NCI-H446 treated with DMSO at 0.1 percent for 48 hours (cell line): Measurements from ENCODE around the gene KRTAP10-2.

ENCODE experiments used
- DNase-seq: peaks from one replicate; lab custom pipeline; 2025; lab: John Stamatoyannopoulos, UW

The KRTAP10-2 gene

DNA sequence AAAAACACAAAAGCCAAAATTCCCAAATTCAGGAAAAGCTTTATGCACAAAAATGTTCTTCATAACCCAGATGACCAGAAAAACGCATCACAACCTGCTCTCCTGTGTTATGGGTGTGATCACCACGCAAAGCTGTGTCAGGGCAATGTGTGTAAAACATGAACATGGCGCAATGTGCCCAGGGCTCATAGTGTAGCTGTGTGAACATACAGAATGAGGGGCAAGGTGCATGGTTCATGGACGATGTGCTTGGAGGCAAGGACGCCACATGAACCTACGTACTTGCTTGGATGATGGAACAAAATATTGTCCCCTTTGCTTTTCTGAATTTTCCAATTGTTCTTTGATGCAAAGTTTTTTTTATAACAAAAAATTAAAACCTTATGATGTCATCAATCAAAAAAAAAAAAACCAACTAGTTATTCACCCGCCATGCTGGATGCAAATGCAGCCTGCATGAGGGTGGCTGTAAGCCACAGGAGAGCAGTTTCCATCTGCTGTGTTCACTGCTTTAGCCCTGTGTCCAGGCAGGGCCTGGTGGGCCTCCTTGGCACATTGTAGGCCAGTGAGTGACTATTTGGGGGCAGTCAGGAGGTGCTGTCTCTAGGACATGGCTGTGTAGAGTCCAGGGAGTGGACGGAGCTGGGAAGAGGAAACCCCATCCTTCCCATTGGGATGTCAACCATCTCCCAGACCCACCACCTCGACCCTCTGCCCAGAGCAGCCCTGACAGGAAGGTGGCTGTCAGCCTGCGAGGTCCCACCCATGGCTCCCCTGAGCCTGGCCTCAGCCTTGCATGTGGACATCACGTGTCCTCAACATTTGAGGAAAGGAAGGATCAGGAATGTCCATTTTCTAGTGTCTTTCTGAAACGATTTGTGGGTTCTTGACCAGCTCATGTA, 25.0 kb downstream of the KRTAP10-2 start:
- DNase-seq: no peak

DNA sequence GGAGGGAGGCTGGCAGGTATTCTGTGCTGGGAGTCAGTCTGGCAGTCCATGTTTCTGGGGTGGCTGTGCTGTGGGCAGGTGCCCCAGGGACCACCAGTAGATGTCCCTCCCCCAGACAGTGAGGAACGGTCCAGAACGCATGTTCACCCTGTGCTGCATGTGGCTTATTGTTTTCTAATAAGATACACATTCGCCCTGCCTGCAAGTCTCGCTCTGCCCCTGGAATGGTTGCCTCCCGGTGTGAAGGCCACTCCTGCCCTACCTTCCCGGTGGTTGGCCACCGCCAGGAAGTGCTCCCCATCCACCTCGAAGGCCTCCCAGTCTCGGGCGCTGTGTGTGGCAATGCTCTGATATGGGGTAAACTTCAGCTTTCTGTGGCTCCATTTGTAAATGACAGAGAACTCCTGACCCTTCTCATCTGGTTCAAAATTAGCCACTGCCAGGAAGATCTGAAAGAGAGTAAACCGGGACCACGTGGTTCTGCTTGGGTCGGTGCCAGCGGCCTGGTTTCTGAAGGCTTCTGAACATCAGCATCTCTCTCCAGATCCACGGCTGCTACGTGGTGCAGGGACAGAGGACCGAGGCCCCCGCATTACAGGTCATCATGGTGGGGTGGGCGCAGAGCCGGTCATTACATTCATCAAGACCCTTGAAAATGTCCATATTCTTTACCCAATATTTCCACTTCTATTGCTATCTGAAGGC, 25.8 kb downstream of the KRTAP10-2 start:
- no peak for DNase-seq

DNA sequence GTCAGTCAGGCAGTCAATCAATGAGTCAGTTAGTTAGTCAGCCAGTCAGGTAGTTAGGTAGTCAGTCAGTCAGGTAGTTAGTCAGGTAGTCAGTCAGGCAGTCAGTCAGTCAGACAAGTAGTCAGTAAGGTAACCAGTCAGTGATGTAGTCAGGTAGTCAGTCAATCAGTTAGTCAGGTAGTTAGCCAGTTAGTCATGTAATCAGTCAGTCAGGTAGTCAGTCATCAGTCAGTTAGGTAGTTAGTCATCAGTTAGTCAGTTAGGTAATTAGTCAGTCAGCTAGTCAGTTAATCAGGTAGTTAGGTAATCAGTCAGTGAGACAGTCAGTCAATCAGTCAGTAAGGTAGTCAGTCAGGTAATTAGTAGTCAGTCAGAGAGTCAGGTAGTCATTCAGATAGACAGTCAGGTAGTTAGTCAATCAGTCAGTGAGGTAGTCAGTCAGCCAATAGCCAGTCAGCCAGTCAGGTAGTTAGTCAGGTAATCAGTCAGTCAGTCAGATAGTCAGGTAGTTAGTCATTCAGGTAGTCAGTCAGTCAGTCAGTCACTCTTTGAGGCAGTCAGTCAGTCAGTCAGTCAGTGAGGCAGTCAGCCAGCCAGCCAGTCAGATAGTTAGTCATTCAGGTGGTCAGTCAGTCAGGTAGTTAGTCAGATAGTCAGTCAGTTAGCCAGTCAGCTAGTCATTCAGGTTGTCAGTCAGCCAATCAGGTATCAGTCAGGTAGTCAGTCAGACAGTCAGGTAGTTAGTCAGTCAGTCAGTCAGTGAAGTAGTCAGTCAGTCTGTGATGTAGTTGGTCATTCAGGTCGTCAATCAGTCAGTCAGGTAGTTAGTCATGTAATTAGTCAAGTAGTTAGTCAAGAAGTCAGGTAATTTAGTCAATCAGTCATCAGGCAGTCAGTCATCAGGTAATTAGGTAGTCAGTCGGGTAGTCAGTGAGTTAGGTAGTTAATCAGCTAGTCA, 26.6 kb downstream of the KRTAP10-2 start:
- DNase-seq: no peak

DNA sequence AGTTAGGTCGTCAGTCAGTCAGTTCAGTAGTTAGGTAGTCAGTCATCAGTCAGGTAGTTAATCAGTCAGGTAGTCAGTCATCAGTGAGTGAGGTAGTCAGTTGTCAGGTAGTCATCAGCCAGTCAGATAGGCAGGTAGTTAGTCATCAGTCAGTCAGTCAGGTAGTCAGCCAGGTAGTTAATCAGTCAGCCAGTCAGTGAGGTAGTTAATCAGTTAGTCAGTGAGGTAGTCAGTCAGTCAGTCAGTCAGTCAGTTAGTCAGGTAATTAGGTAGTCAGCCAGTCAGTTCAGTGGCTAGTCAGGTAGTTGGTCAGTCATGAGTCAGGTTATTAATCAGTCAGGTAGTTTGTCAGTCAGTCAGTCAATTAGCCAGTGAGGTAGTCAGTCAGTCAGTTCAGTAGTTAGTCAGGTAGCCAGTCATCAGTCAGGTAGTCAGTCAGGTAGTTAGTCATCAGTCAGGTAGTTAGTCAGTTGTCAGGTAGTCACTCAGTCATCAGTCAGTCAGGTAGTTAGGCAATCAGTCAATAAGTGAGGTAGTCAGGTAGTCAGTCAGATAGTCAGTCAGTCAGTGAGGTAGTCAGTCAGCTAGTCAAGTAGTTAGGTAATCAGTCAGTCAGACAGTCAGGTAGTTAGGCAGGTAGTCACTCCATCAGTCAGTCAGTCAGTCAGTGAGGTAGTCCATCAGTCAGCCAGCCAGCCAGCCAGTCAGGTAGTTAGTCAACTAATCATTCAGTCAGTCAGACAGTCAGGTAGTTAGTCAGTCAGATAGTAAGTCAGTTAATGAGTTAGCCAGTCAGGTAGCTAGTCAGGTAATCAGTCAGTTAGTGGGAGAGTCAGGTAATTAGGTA, 27.5 kb downstream of the KRTAP10-2 start:
- no peak for DNase-seq

DNA sequence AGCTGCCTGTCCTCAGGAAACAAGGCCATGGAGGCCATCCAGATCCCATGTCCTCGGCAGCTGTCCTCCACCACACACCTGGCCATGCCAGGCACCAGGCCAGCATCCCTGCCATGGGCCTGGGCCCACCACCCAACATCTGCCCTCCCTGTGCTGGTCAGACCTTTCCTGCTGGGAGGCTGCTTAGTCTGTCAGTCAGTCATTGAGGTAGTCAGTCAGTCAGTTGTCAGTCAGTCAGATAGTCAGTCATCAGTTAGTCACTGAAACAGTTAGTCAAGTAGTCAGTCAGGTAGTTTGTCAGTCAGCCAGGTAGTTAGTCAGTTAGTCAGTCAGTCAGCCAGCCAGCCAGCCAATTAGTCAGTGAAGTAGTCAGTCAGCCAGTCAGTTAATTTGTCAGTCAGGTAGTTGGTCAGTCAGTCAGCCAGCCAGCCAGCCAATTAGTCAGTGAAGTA, 28.5 kb downstream of the KRTAP10-2 start:
- DNase-seq: no peak

DNA sequence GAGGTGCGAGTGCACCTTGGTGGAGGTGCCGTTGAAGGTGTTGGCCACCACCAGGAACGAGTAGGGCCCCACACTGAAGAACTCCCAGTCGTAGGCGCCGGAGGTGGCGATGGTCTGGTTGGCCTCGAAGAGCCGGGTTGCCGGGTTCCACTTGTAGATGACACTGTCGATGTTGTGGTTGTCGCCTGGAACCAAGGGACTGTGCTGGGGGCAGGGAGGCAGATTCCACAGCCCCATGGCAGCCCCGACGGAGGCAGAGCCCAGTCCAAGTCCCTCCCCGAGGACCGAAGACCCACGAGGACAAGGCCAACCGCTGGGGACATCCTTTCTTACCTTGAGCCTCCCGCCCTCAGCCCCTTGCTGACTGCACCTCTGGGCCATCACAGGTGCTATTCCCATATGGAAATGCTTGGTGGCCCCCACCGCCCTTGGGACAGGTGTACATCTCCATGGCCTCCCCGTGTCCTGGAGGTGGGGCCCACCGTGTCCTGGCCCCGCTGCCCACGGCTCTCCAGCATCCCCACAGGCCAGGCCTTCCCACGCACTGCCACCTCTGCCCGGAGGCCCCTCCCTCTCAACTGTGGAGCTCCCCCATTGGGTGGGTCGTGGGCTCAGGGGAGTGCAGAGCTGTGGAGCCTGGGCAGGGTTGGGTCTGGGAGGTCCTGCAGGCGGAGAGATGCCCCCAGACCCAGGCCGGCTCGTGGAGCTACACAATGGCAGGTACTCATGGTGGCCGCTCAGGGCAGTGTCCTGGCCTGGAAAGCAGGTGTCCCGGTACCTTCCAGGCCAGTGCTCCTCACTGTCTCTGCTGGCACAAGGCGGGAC, 29.2 kb downstream of the KRTAP10-2 start:
- DNase-seq: no peak

DNA sequence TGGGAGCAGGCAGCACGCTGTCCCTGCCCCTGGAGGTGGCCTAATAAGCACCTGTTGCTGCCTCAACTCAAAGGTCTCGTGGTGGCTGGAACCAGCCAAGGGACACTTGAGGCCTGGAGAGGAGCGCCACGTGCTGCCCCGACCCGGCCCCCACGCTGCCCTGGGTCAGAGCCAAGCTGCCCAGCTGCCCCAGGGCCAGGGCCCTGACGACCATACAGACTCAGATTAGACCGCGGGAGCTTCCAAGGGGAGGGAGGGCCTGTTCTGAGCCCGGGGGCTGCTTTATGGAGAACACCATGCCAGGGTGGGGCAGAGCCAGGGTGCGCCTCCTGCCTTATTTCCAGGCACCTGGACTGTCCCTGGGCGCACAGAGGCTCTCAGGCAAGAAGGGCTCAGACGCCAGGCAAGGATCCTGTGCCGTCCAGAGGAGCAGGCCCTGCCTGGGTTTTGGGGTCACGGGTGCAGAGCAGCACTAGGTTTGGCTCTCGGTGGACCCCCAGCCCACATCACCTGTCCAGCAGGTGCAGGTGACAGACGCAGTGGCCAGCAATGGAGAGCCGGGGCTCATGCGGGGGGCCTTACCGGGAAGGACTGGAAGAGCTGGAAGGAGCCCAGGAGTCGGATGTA, 29.9 kb downstream of the KRTAP10-2 start:
- no peak for DNase-seq

DNA sequence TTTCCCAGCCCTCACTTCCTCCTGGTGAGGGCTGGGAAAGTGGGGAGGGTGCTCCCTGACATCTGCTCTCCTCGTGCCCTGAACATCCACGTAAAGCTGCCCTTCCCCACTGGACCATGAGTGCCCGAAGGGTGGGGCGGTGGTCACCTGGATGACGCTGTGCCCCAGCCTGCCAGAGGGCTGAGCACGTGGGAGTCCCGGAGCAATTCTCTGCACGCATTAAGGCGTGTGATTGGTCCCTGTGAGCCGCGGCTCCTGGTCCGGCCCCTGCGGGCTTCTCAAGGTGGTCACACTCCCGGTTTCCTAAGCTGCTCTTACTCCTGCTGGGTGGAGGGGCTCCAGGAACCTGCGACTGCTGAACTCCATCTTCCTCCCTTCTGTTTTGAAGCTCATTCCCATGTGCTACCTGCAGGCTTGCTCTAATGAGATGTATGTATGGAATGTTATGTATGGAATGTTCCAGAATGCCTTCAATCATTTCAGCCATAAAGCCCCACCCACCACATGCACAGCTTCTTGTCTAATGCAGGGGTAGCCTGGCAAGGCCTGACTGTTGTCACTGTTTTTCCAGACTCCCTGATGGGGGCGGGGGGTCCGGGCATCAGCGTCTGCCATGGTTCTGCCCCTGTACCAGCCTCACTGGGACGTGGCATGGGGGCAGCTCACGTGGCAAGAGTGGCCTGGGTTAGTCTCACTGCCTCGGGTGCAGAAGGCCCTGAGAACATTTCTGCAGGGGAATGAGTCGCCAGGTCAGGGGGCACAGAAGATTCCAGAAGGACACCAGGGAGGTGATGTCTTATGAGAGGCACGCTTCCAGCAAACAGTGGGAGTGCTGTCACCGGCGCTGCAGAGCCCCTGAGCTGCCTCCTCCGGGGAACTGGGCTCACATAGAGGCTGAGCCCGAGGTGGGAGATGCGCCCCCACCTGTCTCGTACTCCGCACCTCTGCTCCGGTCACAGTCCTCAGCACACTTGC, 30.7 kb downstream of the KRTAP10-2 start:
- no peak for DNase-seq

DNA sequence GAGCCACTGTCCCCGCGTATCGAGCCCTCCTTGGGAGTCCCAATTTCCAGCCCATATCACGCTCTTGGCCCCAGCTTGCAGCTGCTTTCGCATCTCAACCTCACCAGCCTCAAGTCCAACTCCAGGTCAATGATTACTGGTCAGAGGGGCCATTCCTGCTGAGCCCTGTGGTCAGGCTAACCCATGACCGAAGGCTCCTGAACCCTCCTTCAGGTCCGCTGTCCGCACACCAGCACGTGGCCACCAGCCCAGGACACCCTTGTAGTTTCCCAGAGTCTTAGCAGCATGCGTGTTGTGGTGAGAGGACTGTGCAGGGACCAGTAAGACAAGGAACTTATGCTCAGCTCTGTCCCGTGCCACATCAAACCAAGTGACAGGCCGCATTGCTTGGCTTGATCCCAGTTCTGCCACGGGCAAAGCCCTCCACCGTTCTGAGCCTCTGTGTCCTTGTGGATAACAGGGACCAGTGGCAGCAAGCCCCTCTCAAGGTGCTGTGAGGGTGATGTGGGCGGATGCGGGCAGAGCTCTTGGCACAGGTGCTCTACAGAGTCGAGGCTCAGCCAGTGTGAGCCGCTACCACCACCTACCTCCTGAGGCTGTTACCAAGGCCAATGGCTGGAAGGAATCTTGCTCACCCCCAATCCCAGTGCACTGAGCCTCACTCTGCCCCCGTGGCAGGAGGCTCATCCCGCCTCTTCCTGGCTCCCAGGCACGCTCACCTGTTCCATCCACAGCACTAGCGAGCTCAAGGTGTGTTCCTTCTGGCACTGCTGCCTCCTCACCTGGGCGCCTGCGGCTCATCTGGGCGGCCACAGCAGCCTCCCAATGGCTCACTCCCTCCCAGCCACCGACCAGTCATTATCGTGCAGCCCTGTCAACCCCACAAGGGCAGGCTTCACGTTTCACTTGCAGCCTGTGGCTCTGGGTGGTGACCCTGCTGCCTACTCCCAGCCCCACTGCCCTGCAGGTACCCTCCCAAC, 31.7 kb downstream of the KRTAP10-2 start:
- no peak for DNase-seq

DNA sequence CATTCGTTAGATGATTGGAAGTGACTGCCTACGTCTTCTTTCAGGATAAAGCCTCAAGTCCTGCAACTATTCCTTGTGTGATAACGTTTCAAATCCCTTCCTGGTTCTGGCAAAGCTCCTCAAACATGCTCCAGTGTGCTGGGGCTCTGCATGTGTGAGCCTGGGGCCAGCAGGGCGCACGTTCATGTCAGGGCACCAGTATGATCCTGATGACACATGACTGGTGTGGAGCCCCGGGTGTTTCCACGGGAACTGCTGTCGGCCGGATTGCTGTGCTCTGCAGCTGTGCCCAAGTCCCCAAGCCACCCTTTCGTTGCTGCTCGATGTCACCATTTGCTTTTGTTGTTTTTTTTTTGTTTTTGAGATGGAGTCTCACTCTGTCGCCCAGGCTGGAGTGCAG, 32.6 kb downstream of the KRTAP10-2 start:
- DNase-seq: no peak

DNA sequence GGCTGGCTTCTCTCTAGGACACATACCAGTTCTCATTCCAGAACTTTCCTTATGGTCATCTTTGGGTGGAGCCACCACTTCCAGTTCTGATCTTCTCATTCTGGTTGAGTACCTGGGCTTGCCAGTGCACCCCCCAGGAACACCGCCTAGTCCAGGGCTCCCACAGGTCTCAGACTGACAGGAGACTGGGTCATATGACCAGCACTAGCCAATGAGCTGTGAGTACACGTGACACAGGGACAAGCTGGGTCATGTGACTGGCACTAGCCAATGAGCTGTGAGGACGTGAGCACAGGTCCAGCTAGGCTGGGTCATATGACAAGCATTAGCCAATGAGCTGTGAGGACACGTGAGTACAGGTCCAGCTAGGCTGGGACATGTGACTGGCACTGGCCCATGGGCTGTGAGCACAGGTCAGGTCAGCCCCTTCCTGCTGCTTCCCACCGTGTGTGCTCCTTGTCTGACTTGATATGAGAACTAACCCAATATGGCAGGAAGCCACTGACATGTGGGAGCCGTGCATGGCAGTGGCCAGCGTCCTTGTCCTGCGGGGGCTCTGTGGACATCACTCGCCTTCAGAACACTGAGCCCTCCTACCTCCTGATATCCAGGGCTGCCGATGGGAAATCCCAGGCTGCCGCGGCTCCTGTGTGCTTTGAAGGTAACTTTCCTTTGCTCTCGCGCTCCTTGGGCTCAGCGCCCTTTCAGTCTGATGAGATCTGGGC, 34.0 kb downstream of the KRTAP10-2 start:
- DNase-seq: no peak

DNA sequence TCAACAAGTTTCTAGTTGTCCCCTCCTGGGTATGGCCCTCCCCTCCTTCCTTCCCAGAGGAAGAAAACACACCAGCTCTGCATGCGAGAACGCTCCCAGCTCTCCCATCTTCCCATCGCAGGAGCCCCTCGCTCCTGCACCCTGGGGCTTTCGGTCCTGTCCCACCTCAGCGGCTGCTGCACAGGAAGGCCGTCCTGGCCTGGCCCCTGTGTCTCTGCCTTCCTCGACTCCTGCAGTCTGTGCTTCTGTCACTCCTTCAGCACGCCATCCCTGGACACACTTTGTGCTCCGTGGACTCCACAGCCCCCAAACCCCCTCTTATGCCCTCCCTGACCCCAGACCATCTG, 34.5 kb downstream of the KRTAP10-2 start:
- DNase-seq: no peak

DNA sequence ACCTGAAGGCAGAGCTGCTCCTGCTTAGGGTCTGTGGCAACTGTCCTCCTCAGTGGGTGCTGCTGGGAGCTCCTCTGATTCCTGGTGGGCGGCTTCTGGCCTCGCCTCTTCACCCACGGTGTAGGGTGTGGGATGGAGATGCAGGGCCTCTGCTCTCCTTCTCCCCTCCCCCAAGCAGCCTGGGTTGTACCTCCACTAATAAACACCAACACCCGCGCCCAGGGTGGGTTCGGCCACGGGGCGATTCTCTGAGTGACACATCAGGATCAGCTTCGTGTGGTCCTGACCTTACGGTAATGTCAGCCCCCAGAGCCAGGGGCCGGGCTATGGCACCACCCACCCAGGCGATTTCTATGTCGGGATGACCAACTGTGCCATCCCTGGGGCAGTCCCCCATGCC, 35.0 kb downstream of the KRTAP10-2 start:
- no peak for DNase-seq

DNA sequence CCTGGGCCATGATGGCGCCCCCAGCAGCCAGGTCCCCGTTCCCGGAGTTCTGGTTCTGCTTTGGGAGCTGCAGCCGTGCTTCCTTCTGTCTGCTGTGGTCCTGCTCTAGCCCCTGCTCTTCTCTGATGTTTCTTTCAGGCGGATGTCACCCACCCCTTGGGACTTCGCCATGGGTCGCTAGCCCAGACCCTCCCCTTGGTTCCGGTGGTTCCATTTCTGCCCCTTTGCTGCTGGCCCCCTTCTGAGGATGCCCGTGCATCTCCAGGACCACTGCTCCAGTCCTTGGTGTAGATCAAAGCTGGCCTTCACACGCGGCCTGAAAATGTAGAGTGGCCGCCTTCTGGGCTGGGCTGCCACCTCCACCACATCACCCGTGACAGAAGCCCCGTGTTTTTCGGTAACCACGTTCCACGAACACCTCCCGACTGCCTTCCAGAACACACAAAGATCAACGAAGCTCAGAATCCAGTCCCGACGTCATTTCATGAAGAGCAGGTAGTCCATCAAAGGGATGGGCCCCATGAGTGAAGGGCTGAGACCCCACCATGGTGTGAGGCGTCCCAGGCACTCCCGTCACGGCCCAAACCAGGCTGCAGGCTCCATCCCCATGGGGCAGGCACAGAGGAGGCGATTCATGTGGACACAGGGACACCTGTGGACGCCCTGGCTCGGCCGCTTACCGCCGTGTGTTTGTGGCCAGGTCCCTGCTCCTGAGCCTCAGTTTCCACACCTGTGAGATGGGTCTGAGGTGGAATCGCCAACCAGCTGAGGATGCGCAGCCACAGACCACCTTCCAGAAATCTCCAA, 35.7 kb downstream of the KRTAP10-2 start:
- DNase-seq: no peak

DNA sequence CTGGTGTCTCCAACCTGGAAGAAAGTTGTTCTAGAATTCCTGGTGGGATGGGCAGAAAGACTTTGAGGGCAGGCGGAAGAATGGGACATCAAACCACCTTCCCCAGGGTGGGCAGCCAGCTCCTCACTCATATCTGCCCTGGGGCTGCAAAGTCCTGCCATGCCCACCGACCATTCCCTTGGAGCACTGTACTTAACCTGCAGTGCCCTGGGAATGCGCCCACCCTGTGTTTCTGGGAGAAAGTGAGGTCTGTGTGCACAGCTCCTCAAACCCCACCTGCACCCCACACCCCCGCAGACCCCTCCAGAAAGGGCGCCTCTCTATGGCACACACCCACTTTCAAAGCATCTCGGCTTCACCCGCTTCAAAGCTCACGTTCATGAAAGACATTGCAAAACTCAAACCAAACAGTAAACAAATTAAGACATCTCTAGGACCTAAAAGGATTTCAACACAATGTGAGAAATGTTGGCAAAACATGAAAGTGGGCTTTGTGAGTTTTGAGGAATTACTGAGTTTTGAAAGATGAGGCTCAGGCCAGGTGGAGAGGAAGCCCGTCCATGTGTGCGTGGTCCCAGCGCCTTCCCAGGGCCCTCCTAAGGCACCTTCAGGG, 36.5 kb downstream of the KRTAP10-2 start:
- no peak for DNase-seq

DNA sequence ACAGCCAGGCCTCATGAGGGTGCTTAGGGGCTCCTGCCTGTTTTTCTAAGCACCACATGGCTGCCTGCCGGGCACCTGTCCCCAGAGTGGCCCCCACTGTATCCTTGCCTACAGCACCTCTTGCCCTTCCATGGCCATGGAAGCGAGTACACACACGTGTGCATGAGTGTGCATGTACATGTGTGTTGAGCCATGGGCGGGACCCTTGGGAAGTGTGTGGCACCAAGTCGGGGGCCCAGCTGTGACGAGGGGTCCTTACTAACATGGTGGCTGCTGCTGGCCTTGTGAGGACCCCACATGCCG, 37.1 kb downstream of the KRTAP10-2 start:
- no peak for DNase-seq
